Upper lobe of left lung (tissue), 4 donors: Measurements from ENCODE around the gene HSPA1L.

ENCODE experiments used
- CTCF ChIP-seq, 6 experiments: fragments of 450-650 bp in 4 of 6; fragments of 200-600 bp in 2 of 6; sonication (generic) in 2 of 6; IDR thresholded peaks; one replicate each; pipeline ENCODE4 v1.5.1; 2016 to 2019; ENCODE audit warnings: antibody characterized with exemption in 6 of 6
- EP300 ChIP-seq, 4 donors: sonication (generic); formaldehyde crosslinking; IDR thresholded peaks; one replicate each; pipeline ENCODE4 v1.5.1; 2017; ENCODE audit warnings: antibody characterized with exemption in 4 of 4, control low read depth in 2 of 4
- POLR2A ChIP-seq, 4 donors: fragments of 450-650 bp; IDR thresholded peaks; one replicate each; pipeline ENCODE4 v1.5.1; 2016 to 2017; ENCODE audit warnings: antibody characterized with exemption in 4 of 4, mild to moderate bottlenecking in 2 of 4

GRCh38 chr6:31776989-31777666 is 38.0 kb downstream of the HSPA1L start, which contains the start of gene VWA7:
- no peak for TF ChIP-seq CTCF (IDR thresholded peaks at IDR 0.05)
- TF ChIP-seq EP300 (IDR thresholded peaks at IDR 0.05), result no peak
- TF ChIP-seq POLR2A (IDR thresholded peaks at IDR 0.05), result no peak
